GM15510 (cell line): ENCODE measurements around the gene ZNF460.

Experiments used
- POLR2A ChIP-seq: IDR thresholded peaks from 3 replicates; pipeline ENCODE4 v1.6.1; 2011; ENCODE audit warnings: borderline replicate concordance; ENCODE audit not compliant: insufficient read length; ENCODE audit errors: extremely low read depth

The ZNF460 gene

GRCh38 chr19:57280165-57280961 is at the start of gene ZNF460:
Gene ZNF460, plus strand, starts transcription at chr19:57280485. Its CDS starts 322 bp downstream, at chr19:57280807.
- peak; percentile 29 for TF ChIP-seq POLR2A

GRCh38 chr19:57231686-57232085 is 48.6 kb upstream of the ZNF460 start:
- TF ChIP-seq POLR2A: no peak

GRCh38 chr19:57233207-57233606 is 47.1 kb upstream of the ZNF460 start:
- no peak for TF ChIP-seq POLR2A

GRCh38 chr19:57239982-57240310 is 40.3 kb upstream of the ZNF460 start:
- TF ChIP-seq POLR2A: no peak

- peak; percentile 76 for TF ChIP-seq POLR2A
These were observed 39.8 kb upstream of the ZNF460 start, which contains the start of gene ZNF805 for GRCh38 chr19:57240311-57241090. Gene ZNF805, plus strand, starts transcription at chr19:57240632. Its CDS starts 260 bp downstream, at chr19:57240892.

- TF ChIP-seq POLR2A: no peak
These were observed 39.1 kb upstream of the ZNF460 start for GRCh38 chr19:57241176-57241575.

- no peak for TF ChIP-seq POLR2A
These were observed 37.5 kb upstream of the ZNF460 start for GRCh38 chr19:57242821-57243220.

- TF ChIP-seq POLR2A: no peak
These were observed 35.8 kb upstream of the ZNF460 start for GRCh38 chr19:57244513-57244912.

GRCh38 chr19:57245066-57245465 is 35.2 kb upstream of the ZNF460 start:
- no peak for TF ChIP-seq POLR2A

GRCh38 chr19:57245959-57246358 is 34.3 kb upstream of the ZNF460 start:
- TF ChIP-seq POLR2A: no peak

- TF ChIP-seq POLR2A: no peak
These were observed 31.6 kb upstream of the ZNF460 start for GRCh38 chr19:57248646-57249045.

GRCh38 chr19:57249329-57249728 is 31.0 kb upstream of the ZNF460 start:
- no peak for TF ChIP-seq POLR2A

- TF ChIP-seq POLR2A: no peak
These were observed 18.2 kb upstream of the ZNF460 start for GRCh38 chr19:57262044-57262443.

- TF ChIP-seq POLR2A: no peak
These were observed 17.0 kb upstream of the ZNF460 start for GRCh38 chr19:57263244-57263741.

- no peak for TF ChIP-seq POLR2A
These were observed 13.0 kb upstream of the ZNF460 start for GRCh38 chr19:57267291-57267690.

GRCh38 chr19:57269515-57270250 is 10.6 kb upstream of the ZNF460 start:
- no peak for TF ChIP-seq POLR2A

- TF ChIP-seq POLR2A: no peak
These were observed 9.0 kb upstream of the ZNF460 start for GRCh38 chr19:57271280-57271679.
